Lung microvascular endothelial cell (primary cell): ENCODE results near the gene NEK10. TPM values are rescaled to one million over a fixed set of nuclear protein-coding genes. Genes with fewer than 3 reads are reported as not detected.

Experiments used
- DNase-seq, 2 donors: peaks; one replicate each; pipeline versions ENCODE4 v3.0.0 to v3.0.0-alpha.2; 2010; ENCODE audit warnings: low read depth in 2 of 2
- total RNA-seq: library from RNA; depleted of rRNA; stranded (reverse); fragments of >200 nt; gene quantifications from 2 replicates; pipeline ENCODE4 v1.2.1, GENCODE V29; 2014

NEK10 gene
- total RNA-seq, 1 donor from 2014 or later, result 1.4 TPM

DNA sequence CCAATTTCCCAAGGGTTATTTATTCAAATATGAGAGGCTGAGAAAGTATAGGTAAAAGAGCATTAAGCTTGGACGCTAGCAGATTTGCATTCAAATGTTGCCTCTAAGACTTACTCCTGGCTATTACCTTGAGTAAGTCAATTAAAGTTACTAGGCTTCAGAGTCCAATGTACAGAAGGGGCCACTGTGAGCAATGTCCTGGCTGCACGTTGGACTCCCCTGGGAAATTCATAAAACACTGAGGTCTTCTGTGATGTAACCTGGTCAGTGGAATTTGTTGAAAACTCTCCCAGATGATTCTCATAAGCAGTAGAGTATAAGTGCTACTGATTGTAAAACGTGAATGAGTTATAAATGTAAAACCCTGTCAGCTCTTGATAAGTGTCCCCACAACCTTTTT lies 295.3 kb downstream of the NEK10 start:
- DNase-seq, result no peak

DNA sequence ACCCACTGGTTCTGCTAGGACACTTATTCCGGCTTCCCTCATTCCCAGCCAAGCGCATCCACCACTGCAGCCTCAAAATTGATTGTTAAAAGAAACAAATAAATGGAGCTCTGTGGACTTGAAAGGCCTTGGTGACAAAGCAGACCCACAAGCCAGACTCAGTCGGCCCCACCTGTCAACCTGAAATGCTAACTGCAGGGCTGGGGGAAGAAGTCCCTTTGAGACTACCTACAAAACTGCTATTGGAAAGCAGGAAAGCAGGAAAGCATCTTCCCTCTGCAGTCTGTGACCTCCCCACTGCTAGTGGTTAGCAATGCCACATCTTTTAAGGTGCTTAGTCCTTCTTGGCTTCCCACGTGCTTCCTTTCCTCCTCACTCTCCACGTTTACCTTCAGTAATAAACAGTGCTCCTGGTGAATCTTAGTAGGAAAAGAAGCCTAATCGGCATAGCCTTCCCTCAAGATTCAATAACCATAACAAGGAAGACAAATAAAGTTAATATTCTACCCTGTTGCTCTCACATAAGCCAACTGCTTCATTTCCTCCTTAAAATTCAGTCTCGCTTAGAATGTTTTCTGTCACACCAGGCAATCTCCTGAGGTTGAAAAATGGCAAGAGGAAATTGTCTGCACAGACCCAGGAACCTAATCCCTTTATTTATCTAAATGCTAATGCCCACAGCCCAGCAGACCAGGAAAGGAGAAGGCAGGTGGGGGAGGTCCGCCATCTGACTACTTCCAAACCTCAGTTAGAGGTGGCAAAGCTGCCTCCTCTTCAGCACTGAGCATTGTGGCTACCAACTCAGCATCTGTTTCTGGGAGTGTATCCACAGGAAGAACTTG lies 296.2 kb downstream of the NEK10 start:
- DNase-seq, result no peak

DNA sequence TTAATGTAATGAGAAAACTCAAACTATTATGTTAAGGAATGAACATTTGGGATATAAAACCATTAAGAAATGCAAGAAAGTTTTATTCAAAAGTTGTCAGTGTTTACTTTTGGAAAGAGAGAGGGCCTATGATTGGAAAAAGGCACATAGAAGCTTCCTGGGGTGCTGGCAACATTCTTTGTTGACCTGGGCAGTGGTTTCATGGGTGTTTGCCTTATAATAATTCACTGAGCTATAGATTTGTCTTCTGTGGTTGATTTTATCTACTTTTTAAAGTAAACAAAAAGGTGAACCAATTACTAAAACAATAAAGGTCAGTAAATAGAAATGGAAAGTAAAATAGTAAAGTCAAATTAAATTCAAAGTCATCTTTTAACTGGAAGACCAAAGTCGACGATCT lies 308.8 kb downstream of the NEK10 start:
- no peak for DNase-seq

Other genes with a start within 250 kb of the NEK10 start
- gene SLC4A7, start 115.0 kb upstream of the NEK10 start, total RNA-seq, result 26.8 and 39.1 TPM in 2 replicates